Measurements from ENCODE around the gene SUSD3. TPM values are rescaled to one million over a fixed set of nuclear protein-coding genes. Genes with fewer than 3 reads are reported as not detected.

Gene SUSD3
- total RNA-seq: 1 to 10 TPM; 2.8 to 8.1 (median 5.6) TPM

DNA sequence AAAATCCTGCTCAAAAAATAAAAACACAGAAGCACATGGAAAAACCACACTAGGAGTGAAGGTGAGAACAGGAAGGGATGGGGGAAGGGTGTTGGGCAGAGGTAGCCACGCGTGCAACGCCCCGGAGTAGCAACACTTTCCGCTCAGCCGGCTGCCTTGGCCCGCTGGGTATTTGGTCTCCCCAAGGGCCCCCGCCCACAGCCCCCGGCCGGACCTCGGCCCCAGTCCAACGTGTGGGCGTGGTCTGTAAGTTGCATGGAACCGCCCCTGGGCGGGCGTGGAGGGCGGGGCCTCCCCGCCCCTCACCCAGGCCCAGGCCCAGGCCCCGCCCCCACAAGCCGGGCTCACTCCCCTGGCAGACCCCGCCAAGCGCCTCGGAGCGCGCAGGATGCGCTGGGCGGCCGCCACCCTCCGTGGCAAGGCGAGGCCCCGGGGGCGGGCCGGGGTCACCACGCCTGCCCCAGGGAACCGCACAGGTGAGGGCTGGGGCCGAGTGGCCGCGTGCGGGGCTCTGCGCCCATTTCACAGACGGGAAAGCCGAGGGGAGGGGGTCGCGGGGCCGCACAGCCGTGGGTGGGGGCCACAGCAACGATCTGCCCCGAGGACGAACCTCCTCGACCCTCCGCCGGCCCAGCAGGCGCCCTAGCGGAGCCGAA is at the start of gene SUSD3:
Gene SUSD3, plus strand, starts transcription at position 347 of the 656 bp plus-strand sequence. Its CDS starts 42 bp downstream, at position 389.
- intact Hi-C loops (cut with DNase I; ENCODE audit: low total_unique reads): no loop called here
- TF ChIP-seq, protein P1, sequence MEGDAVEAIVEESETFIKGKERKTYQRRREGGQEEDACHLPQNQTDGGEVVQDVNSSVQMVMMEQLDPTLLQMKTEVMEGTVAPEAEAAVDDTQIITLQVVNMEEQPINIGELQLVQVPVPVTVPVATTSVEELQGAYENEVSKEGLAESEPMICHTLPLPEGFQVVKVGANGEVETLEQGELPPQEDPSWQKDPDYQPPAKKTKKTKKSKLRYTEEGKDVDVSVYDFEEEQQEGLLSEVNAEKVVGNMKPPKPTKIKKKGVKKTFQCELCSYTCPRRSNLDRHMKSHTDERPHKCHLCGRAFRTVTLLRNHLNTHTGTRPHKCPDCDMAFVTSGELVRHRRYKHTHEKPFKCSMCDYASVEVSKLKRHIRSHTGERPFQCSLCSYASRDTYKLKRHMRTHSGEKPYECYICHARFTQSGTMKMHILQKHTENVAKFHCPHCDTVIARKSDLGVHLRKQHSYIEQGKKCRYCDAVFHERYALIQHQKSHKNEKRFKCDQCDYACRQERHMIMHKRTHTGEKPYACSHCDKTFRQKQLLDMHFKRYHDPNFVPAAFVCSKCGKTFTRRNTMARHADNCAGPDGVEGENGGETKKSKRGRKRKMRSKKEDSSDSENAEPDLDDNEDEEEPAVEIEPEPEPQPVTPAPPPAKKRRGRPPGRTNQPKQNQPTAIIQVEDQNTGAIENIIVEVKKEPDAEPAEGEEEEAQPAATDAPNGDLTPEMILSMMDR (IDR thresholded peaks at IDR 0.05): no peak
- TF ChIP-seq POLR2A (IDR thresholded peaks at IDR 0.05): no peak
- peak; percentile 30 to 92 for DNase-seq (ENCODE audit: low spot score in 2 of 2)
- 1 to 3% methylated on average over 12 to 41 of the region's 55 CpGs for WGBS, 2 donors
- peak within 1 kb of the TSS; percentile 13 for H3K4me3 ChIP-seq (ENCODE audit: low read depth, poor library complexity, severe bottlenecking)

DNA sequence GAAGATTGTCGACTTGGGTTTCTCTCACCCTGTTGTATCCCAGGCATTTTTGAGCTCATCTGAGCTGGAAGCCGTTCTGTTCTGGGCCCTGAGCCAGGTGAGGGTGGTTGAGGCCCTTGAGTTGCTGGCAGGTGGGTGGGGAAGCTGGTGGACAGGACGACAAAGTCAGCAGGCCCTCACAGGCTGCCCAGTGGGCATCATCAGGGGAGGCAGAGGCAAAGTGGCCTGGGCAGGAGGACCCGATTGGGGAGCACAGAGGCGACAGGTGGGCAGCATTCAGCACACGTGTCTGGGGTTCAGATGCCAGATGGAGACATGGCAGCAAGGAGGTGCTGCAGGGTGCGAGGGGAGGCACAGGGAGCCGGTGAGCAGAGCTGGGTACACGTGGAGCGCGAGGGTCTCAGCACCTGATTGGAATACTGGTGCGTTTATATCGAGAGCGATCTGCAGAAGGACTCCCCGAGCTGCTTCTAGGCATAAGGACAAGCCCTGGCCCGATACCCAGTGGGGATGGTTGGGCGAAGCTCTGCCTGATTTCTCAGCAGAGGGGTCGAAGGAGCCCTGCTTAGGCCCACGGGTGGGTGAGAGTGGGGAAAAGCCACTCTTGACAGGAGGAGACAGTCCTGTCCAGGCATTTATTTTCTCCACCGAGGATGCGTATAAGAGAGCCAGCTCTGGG is 49.0 kb upstream of the SUSD3 start:
- no peak overlapping the region for H3K4me3 ChIP-seq (ENCODE audit: low read depth, poor library complexity, severe bottlenecking)
- WGBS, 2 donors: 85 to 88% methylated on average over 19 to 21 of the region's 21 CpGs
- TF ChIP-seq POLR2A (IDR thresholded peaks at IDR 0.05): no peak
- TF ChIP-seq, protein P1 (IDR thresholded peaks at IDR 0.05): no peak
- peak in 1 of 2 donors; percentile 77 for DNase-seq (ENCODE audit: low spot score in 2 of 2)
- intact Hi-C loops (cut with DNase I; ENCODE audit: low total_unique reads): no loop called here

DNA sequence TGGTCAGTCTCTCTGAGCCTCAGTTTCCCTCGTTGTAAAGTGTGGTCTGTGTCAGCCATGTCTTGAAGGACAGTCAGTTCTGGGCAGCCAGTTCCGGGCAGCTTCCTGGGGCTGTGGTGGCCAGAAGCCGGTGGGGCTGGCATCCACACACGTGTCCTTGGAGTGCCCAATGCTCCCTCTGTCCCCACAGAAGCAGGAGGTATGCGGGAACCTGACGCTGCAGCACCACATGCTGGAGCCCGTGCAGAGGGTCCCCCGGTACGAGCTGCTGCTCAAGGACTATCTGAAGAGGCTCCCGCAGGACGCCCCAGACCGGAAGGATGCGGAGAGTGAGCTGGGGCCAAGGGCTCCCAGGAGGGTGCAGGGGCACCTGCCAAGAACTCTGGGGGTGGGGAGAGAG is 48.4 kb upstream of the SUSD3 start:
- TF ChIP-seq POLR2A (IDR thresholded peaks at IDR 0.05): no peak
- TF ChIP-seq, protein P1 (IDR thresholded peaks at IDR 0.05): no peak
- peak in 1 of 2 donors; percentile 72 for DNase-seq (ENCODE audit: low spot score in 2 of 2)
- WGBS, 2 donors: 78 to 91% methylated on average over 13 of the region's 13 CpGs
- intact Hi-C loops (cut with DNase I; ENCODE audit: low total_unique reads): no loop called here
- no peak overlapping the region for H3K4me3 ChIP-seq (ENCODE audit: low read depth, poor library complexity, severe bottlenecking)

DNA sequence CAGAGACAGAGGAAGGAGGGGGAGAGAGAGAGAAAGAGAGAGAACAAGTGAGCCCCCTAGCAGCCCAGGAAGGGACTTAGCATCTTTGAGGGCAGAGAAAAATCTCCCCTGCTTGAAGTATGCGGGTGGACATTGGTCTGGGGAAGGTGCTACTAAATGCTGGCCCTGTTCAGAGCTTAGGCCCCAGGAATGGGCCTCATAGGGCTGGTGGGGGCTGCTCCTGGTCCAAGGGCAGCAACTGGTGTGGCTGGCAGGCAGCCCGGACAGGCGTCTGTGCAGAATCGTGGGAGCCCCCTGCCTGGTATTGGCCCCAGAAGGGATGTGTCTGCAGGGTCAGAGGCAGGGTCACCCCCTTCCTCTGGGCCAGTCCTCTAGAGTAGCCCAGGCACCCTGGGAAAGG is 47.8 kb upstream of the SUSD3 start:
- TF ChIP-seq, protein P1 (IDR thresholded peaks at IDR 0.05): no peak
- no peak for TF ChIP-seq POLR2A (IDR thresholded peaks at IDR 0.05)
- intact Hi-C loops (cut with DNase I; ENCODE audit: low total_unique reads): no loop called here
- DNase-seq (ENCODE audit: low spot score in 2 of 2): peak in 1 of 2 donors; percentile 60
- 56 to 75% methylated on average over 3 to 4 of the region's 4 CpGs for WGBS, 2 donors
- H3K4me3 ChIP-seq (ENCODE audit: low read depth, poor library complexity, severe bottlenecking): no peak overlapping the region

DNA sequence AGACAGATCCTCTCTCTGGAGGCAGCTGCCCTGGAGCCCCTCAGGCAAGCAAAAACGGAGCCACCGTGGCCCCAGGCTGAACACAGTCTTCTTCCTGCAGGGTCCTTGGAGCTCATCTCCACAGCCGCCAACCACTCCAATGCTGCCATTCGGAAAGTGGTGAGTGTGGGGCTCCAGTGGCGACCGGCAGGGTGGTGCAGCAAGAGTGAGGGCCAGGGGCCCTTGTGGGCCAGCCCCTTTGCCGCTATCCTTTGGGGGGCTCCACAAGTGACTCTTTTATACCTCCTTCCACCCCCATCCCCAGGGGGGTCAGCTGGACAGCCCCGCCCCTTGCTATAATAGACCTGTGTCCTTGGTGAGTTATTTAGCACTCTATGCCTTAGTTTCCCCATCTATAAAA is 47.4 kb upstream of the SUSD3 start:
- 92 to 99% methylated on average over 6 to 8 of the region's 8 CpGs for WGBS, 2 donors
- DNase-seq (ENCODE audit: low spot score in 2 of 2): peak in 1 of 2 donors; percentile 59

More for the DNA sequence above, 47.4 kb upstream of the SUSD3 start:
- TF ChIP-seq, protein P1 (IDR thresholded peaks at IDR 0.05): no peak
- no peak for TF ChIP-seq POLR2A (IDR thresholded peaks at IDR 0.05)
- intact Hi-C loops (cut with DNase I; ENCODE audit: low total_unique reads): no loop called here
- no peak overlapping the region for H3K4me3 ChIP-seq (ENCODE audit: low read depth, poor library complexity, severe bottlenecking)
